ENCODE measurements around the gene PEX14. TPM values are rescaled to one million over a fixed set of nuclear protein-coding genes. Genes with fewer than 3 reads are reported as not detected.
"Not testable (repeated sequence)": the region's sequence is repeated elsewhere in the genome, so short reads cannot be mapped to it uniquely, and the experiment has no call there.

PEX14 gene
- total RNA-seq, 1 donor from 2014 or later, result 27.4 TPM

GRCh38 chr1:10502206-10502605 lies 27.5 kb downstream of the PEX14 start:
- H3K4me3 ChIP-seq (ENCODE audit: low read depth, low read length), result no peak overlapping the region
- no peak for DNase-seq (ENCODE audit: low read depth)
- H3K36me3 ChIP-seq (ENCODE audit: control insufficient read depth, insufficient read depth, low read length), result no peaks in the 10 kb centered on the region
- H3K27me3 ChIP-seq (ENCODE audit: control insufficient read depth, insufficient read depth, low read length), result no peaks in the 10 kb centered on the region
- no peak for TF ChIP-seq CTCF (IDR thresholded peaks at IDR 0.05; ENCODE audit: insufficient read depth, low read length, poor library complexity, severe bottlenecking)

GRCh38 chr1:10504249-10504648 lies 29.5 kb downstream of the PEX14 start:
- Histone ChIP-seq H3K27me3 (ENCODE audit: control insufficient read depth, insufficient read depth, low read length) (no peaks in the 10 kb centered on the region), H3K4me3 (ENCODE audit: low read depth, low read length) (no peak overlapping the region), H3K36me3 (ENCODE audit: control insufficient read depth, insufficient read depth, low read length) (no peaks in the 10 kb centered on the region)
- DNase-seq (ENCODE audit: low read depth), result no peak
- no peak for TF ChIP-seq CTCF (IDR thresholded peaks at IDR 0.05; ENCODE audit: insufficient read depth, low read length, poor library complexity, severe bottlenecking)

- not testable (repeated sequence) for DNase-seq (ENCODE audit: low read depth); H3K36me3 ChIP-seq (ENCODE audit: control insufficient read depth, insufficient read depth, low read length); H3K27me3 ChIP-seq (ENCODE audit: control insufficient read depth, insufficient read depth, low read length); H3K4me3 ChIP-seq (ENCODE audit: low read depth, low read length)
Observed at GRCh38 chr1:10506046-10506676, 31.4 kb downstream of the PEX14 start.

- Histone ChIP-seq H3K4me3 (ENCODE audit: low read depth, low read length) (no peak overlapping the region), H3K27me3 (ENCODE audit: control insufficient read depth, insufficient read depth, low read length) (no peaks in the 10 kb centered on the region), H3K36me3 (ENCODE audit: control insufficient read depth, insufficient read depth, low read length) (no peaks in the 10 kb centered on the region)
- TF ChIP-seq CTCF (IDR thresholded peaks at IDR 0.05; ENCODE audit: insufficient read depth, low read length, poor library complexity, severe bottlenecking), result no peak
- DNase-seq (ENCODE audit: low read depth), result no peak
Observed at GRCh38 chr1:10506677-10507047, 31.9 kb downstream of the PEX14 start.

- H3K4me3 ChIP-seq (ENCODE audit: low read depth, low read length), result no peak overlapping the region
- no peaks in the 10 kb centered on the region for H3K27me3 ChIP-seq (ENCODE audit: control insufficient read depth, insufficient read depth, low read length)
- TF ChIP-seq CTCF (IDR thresholded peaks at IDR 0.05; ENCODE audit: insufficient read depth, low read length, poor library complexity, severe bottlenecking), result peak; percentile 91
- no peaks in the 10 kb centered on the region for H3K36me3 ChIP-seq (ENCODE audit: control insufficient read depth, insufficient read depth, low read length)
- DNase-seq (ENCODE audit: low read depth), result peak; percentile 42
Observed at GRCh38 chr1:10507111-10507879, 32.5 kb downstream of the PEX14 start.

- DNase-seq (ENCODE audit: low read depth), result peak; percentile 75
- no peaks in the 10 kb centered on the region for H3K27me3 ChIP-seq (ENCODE audit: control insufficient read depth, insufficient read depth, low read length)
- no peak for TF ChIP-seq CTCF (IDR thresholded peaks at IDR 0.05; ENCODE audit: insufficient read depth, low read length, poor library complexity, severe bottlenecking)
- no peak overlapping the region for H3K4me3 ChIP-seq (ENCODE audit: low read depth, low read length)
- no peaks in the 10 kb centered on the region for H3K36me3 ChIP-seq (ENCODE audit: control insufficient read depth, insufficient read depth, low read length)
Observed at GRCh38 chr1:10508511-10508951, 33.8 kb downstream of the PEX14 start.
